ENCODE measurements around the gene MBTD1. TPM values are rescaled to one million over a fixed set of nuclear protein-coding genes. Genes with fewer than 3 reads are reported as not detected.
"Not testable (repeated sequence)": the region's sequence is repeated elsewhere in the genome, so short reads cannot be mapped to it uniquely, and the experiment has no call there.

The MBTD1 gene
- total and polyA plus RNA-seq, 2 experiments from 2014 or later = 3.2 to 24.2 TPM

DNA sequence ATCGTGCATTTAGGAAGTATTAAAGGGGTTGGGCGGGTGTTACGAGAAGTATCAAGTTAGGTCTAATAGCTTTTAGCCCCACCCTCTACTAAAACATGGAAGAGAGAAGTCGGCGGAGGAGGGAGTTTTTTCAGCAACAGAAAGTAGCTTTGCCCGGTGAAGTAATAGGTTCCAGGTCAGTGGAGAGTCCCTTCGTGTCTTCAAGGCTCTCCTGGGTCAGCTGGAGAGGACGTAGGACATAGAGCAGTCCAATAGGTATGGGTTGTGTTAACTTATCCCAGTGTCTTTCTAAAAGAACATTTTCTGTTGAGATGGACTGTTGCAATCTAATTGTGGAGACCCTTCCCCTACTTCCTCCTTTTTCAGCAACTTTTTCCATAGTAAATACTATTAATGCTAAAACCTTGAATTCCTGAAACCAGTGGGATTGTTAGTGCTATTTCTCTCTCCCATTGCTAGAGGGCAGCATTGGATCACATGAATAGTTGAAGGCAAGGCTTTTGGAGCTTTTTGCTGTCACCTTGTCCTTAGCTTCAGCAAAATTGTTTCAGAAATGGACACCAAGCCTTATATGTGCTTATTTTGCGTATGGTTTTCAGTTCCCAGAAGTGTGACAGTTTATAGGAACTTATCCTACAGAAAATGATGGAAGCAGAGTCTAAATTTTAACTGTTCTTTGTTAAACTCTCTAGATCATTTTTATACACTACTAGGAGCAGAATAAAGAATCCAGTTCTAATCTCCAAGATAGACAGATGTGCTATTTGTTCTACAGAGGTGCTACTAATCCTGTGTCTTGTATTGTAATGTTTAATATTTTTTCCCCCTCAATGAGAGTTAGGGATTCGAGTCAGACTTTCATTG is 38.9 kb upstream of the MBTD1 start:
- Histone ChIP-seq H3K27me3 (no peaks in the 10 kb centered on the region), H3K79me2 (no peaks in the 10 kb centered on the region), H3K4me2 (no peak overlapping the region), H3K4me3 (no peak overlapping the region), H3K4me1 (ENCODE audit: insufficient read depth) (peaks cover 10% of the 10 kb centered on the region), H2AFZ (no peak overlapping the region), H3K27ac (no peak overlapping the region), H4K20me1 (ENCODE audit: insufficient read depth, poor library complexity, severe bottlenecking) (no peaks in the 10 kb centered on the region), H3K9me3 (ENCODE audit: low read depth) (no peaks in the 10 kb centered on the region), H3K36me3 (replicated peaks; ENCODE audit: insufficient read depth, low read depth) (no peaks in the 10 kb centered on the region), H3K9me2 (replicated peaks; ENCODE audit: insufficient read depth) (no peaks in the 10 kb centered on the region)
- TF ChIP-seq EZH2phosphoT487 (IDR thresholded peaks at IDR 0.05; ENCODE audit: low read depth, severe bottlenecking, unreplicated experiment) (no peak), EZH2 (IDR thresholded peaks at IDR 0.05; ENCODE audit: borderline replicate concordance) (no peak)
- TF ChIP-seq, protein P1, sequence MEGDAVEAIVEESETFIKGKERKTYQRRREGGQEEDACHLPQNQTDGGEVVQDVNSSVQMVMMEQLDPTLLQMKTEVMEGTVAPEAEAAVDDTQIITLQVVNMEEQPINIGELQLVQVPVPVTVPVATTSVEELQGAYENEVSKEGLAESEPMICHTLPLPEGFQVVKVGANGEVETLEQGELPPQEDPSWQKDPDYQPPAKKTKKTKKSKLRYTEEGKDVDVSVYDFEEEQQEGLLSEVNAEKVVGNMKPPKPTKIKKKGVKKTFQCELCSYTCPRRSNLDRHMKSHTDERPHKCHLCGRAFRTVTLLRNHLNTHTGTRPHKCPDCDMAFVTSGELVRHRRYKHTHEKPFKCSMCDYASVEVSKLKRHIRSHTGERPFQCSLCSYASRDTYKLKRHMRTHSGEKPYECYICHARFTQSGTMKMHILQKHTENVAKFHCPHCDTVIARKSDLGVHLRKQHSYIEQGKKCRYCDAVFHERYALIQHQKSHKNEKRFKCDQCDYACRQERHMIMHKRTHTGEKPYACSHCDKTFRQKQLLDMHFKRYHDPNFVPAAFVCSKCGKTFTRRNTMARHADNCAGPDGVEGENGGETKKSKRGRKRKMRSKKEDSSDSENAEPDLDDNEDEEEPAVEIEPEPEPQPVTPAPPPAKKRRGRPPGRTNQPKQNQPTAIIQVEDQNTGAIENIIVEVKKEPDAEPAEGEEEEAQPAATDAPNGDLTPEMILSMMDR (IDR thresholded peaks at IDR 0.05; ENCODE audit: poor library complexity) = peak; percentile 80
- WGBS (ENCODE audit: low lambda C conversion rate, missing lambda C conversion rate) = 65% methylated on average over 10 of the region's 10 CpGs
- DNase-seq (ENCODE audit: low spot score) = peak; percentile 65

DNA sequence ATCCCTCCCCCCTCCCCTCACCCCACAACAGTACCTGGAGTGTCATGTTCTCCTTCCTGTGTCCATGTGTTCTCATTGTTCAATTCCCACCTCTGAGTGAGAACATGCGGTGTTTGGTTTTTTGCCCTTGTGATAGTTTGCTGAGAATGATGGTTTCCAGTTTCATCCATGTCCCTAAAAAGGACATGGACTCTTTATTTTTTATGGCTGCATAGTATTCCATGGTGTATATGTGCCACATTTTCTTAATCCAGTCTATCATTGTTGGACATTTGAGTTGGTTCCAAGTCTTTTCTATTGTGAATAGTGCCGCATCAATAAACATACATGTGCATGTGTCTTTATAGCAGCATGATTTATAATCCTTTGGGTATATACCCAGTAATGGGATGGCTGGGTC is 34.5 kb upstream of the MBTD1 start:
- not testable (repeated sequence) for H3K79me2 ChIP-seq; H3K9me2 ChIP-seq (replicated peaks; ENCODE audit: insufficient read depth); H3K27ac ChIP-seq; H3K9me3 ChIP-seq (ENCODE audit: low read depth); H2AFZ ChIP-seq; H3K4me2 ChIP-seq; H3K4me1 ChIP-seq (ENCODE audit: insufficient read depth); H3K36me3 ChIP-seq (replicated peaks; ENCODE audit: insufficient read depth, low read depth); DNase-seq (ENCODE audit: low spot score); H3K4me3 ChIP-seq; H3K27me3 ChIP-seq; H4K20me1 ChIP-seq (ENCODE audit: insufficient read depth, poor library complexity, severe bottlenecking)
- 93% methylated on average over 2 of the region's 2 CpGs for WGBS (ENCODE audit: low lambda C conversion rate, missing lambda C conversion rate)

DNA sequence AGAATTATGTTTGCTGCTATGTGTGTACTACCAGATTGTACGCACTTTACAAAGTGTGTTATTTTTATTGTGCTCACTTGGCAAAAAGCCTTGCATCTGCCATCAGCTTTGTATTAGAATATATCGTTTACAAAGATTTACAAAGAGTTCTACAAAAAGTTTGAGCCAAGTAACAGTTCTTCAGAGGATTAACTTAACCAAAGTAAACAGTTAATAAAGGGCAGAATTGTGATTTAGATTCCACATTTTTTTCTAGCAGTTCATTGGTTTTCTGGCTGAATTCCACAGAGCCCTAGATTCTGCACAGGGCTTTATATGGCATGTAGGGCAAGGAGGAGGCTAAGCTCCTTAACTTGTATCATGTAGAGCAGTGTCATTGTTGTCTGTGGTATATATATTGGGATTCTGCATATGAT is 29.9 kb upstream of the MBTD1 start:
- H2AFZ ChIP-seq = no peak overlapping the region
- no peaks in the 10 kb centered on the region for H3K9me2 ChIP-seq (replicated peaks; ENCODE audit: insufficient read depth)
- H3K27ac ChIP-seq = no peak overlapping the region
- no peaks in the 10 kb centered on the region for H3K79me2 ChIP-seq
- no peak overlapping the region for H3K4me2 ChIP-seq
- peaks cover 3% of the 10 kb centered on the region for H3K36me3 ChIP-seq (replicated peaks; ENCODE audit: insufficient read depth, low read depth)
- no peaks in the 10 kb centered on the region for H4K20me1 ChIP-seq (ENCODE audit: insufficient read depth, poor library complexity, severe bottlenecking)
- peak; percentile 5 for DNase-seq (ENCODE audit: low spot score)
- TF ChIP-seq EZH2phosphoT487 (IDR thresholded peaks at IDR 0.05; ENCODE audit: low read depth, severe bottlenecking, unreplicated experiment) = no peak
- no peak for TF ChIP-seq EZH2 (IDR thresholded peaks at IDR 0.05; ENCODE audit: borderline replicate concordance)
- TF ChIP-seq, protein P1 (IDR thresholded peaks at IDR 0.05; ENCODE audit: poor library complexity) = no peak
- H3K9me3 ChIP-seq (ENCODE audit: low read depth) = no peaks in the 10 kb centered on the region
- 57% methylated on average over 2 of the region's 2 CpGs for WGBS (ENCODE audit: low lambda C conversion rate, missing lambda C conversion rate)
- H3K4me1 ChIP-seq (ENCODE audit: insufficient read depth) = no peaks in the 10 kb centered on the region
- H3K27me3 ChIP-seq = no peaks in the 10 kb centered on the region
- no peak overlapping the region for H3K4me3 ChIP-seq

DNA sequence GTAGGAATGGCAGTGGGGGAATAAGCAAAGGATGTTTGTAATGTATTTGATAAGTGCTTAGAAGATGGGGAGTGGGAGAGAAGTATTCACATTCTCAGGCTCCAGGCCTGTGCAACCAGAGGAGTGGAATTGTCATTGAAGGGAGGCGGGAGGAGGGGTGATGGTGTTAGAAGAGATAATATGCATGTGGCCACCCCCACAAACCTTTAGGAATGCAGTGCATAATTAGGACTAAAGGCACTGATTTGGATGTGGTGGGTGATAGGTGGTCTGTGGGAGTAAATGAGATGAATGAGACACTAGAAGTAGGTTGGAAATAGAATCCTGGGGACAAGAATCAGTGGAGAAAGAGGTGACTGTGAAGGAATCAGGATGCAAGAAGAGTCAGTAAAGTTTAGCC is 27.6 kb upstream of the MBTD1 start:
- Histone ChIP-seq H3K4me2 (no peak overlapping the region), H3K4me3 (no peak overlapping the region), H3K9me3 (ENCODE audit: low read depth) (no peaks in the 10 kb centered on the region), H4K20me1 (ENCODE audit: insufficient read depth, poor library complexity, severe bottlenecking) (no peaks in the 10 kb centered on the region), H3K9me2 (replicated peaks; ENCODE audit: insufficient read depth) (no peaks in the 10 kb centered on the region), H3K27me3 (no peaks in the 10 kb centered on the region), H3K79me2 (no peaks in the 10 kb centered on the region), H3K36me3 (replicated peaks; ENCODE audit: insufficient read depth, low read depth) (peaks cover 3% of the 10 kb centered on the region), H3K27ac (no peak overlapping the region), H2AFZ (no peak overlapping the region), H3K4me1 (ENCODE audit: insufficient read depth) (no peaks in the 10 kb centered on the region)
- no peak for DNase-seq (ENCODE audit: low spot score)
- no peak for TF ChIP-seq EZH2 (IDR thresholded peaks at IDR 0.05; ENCODE audit: borderline replicate concordance)
- no peak for TF ChIP-seq EZH2phosphoT487 (IDR thresholded peaks at IDR 0.05; ENCODE audit: low read depth, severe bottlenecking, unreplicated experiment)
- TF ChIP-seq, protein P1 (IDR thresholded peaks at IDR 0.05; ENCODE audit: poor library complexity) = no peak
- WGBS (ENCODE audit: low lambda C conversion rate, missing lambda C conversion rate) = 100% methylated on average over 1 of the region's 1 CpG

All from hepatocyte (in vitro differentiated cells).